BLaER1 treated with 17β-estradiol and CSF1 and Interleukin-3, amounts not matched to agents 10 nM and 100 nM (cell line): ENCODE data around the gene TIMM23.
A peak's percentile ranks its signal among the peaks of the same experiment; 100 is the strongest.

Experiments
- H3K27ac ChIP-seq, 11 experiments: shearing (Covaris generic); formaldehyde crosslinking; 2 replicates each; pipeline ENCODE4 v1.8.1; 2022
- H3K27me3 ChIP-seq, 11 experiments: shearing (Covaris generic); formaldehyde crosslinking; 2 replicates each; pipeline ENCODE4 v1.8.1; 2022
- H3K36me3 ChIP-seq, 11 experiments: shearing (Covaris generic); formaldehyde crosslinking; 2 replicates each; pipeline ENCODE4 v1.8.1; 2022
- H3K4me1 ChIP-seq, 10 experiments: shearing (Covaris generic); formaldehyde crosslinking; 2 replicates each; pipeline ENCODE4 v1.8.1; 2022
- H3K4me2 ChIP-seq, 11 experiments: shearing (Covaris generic); formaldehyde crosslinking; 2 replicates each; pipeline ENCODE4 v1.8.1; 2022
- H3K4me3 ChIP-seq, 10 experiments: shearing (Covaris generic); formaldehyde crosslinking; 2 replicates each; pipeline ENCODE4 v1.8.1; 2022
- H3K9ac ChIP-seq, 11 experiments: shearing (Covaris generic); formaldehyde crosslinking; 2 replicates each; pipeline ENCODE4 v1.8.1; 2022
- H3K9me3 ChIP-seq, 11 experiments: shearing (Covaris generic); formaldehyde crosslinking; replicated peaks in 1 of 11; 2 replicates each; pipeline ENCODE4 v1.8.1; 2022
- H4K20me1 ChIP-seq, 11 experiments: shearing (Covaris generic); formaldehyde crosslinking; 2 replicates each; pipeline ENCODE4 v1.8.1; 2022
- Cebpa-rat ChIP-seq, 11 experiments: shearing (Covaris generic); IDR thresholded peaks; 2 replicates each; pipeline ENCODE4 v1.8.1; 2022

TIMM23 gene

DNA sequence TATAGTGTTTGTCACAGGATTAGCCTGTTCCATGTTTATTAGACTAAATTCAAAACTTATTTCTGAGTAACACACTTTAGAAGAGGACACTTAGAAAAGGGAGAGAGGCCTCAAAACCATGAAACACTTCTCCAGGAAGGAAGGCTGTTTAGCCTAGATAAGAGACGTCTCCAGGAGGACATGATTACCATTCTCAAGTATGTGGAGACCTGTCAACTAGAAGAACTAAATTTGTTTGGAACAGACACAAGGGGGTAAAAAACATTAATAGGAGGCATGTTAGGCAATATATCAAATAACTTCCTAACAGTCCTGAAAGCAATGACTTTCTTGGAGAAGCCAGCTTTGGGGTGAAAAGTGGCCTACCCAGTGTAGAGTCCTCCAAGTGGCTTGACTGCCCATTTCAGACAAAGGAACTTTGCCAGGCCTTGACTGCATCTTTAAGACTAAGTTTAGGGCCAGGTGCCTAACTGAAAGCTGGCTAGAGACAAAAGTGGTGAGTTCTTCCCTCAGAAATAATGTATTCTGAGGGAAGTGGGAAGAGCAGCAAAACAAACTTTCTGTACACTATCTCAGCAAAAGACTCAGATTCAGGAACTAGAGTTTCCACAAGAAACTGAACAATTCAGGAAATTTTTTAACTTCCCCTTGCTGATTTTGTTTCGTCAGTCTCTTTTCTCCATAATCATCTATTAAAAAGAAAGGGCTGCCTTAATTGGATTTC is 46.3 kb downstream of the TIMM23 start:
- H3K36me3 ChIP-seq: peaks cover 44 to 87% (median 66%) of the 10 kb centered on the region in 11 experiments
- peaks cover 29 to 100% (median 71%) of the 10 kb centered on the region in 11 experiments; a peak in 21 of 22 replicates for H4K20me1 ChIP-seq
- peak overlapping the region; percentile 24 to 99 (median 81); a peak in 21 of 22 replicates for H3K4me2 ChIP-seq
- H3K4me1 ChIP-seq: peaks cover 39 to 98% (median 74%) of the 10 kb centered on the region in 10 experiments
- H3K27ac ChIP-seq: peak overlapping the region; percentile 31 to 98 (median 82); a peak in 20 of 22 replicates
- peak overlapping the region in 9 of 11 experiments; percentile 4 to 98 (median 77); a peak in 16 of 22 replicates for H3K9ac ChIP-seq
- no peak for TF ChIP-seq Cebpa-rat (IDR thresholded peaks at IDR 0.05)
- H3K4me3 ChIP-seq: peak overlapping the region in 6 of 10 experiments; percentile 12 to 96 (median 60); a peak in 10 of 20 replicates
- H3K27me3 ChIP-seq: no peaks in the 10 kb centered on the region
- H3K9me3 ChIP-seq: peaks cover 0 to 23% (median 0%) of the 10 kb centered on the region in 11 experiments; a peak in 7 of 22 replicates

GRCh38 chr10:46019177-46019528 is 46.9 kb downstream of the TIMM23 start:
- peaks cover 39 to 100% (median 80%) of the 10 kb centered on the region in 10 experiments for H3K4me1 ChIP-seq
- peaks cover 39 to 87% (median 66%) of the 10 kb centered on the region in 11 experiments for H3K36me3 ChIP-seq
- H3K9ac ChIP-seq: peak overlapping the region in 9 of 11 experiments; percentile 4 to 98 (median 77); a peak in 15 of 22 replicates
- no peak for TF ChIP-seq Cebpa-rat (IDR thresholded peaks at IDR 0.05)
- H3K27me3 ChIP-seq: no peaks in the 10 kb centered on the region
- H4K20me1 ChIP-seq: peaks cover 26 to 100% (median 76%) of the 10 kb centered on the region in 11 experiments; a peak in 21 of 22 replicates
- peak overlapping the region in 6 of 10 experiments; percentile 12 to 96 (median 60); a peak in 11 of 20 replicates for H3K4me3 ChIP-seq
- H3K27ac ChIP-seq: peak overlapping the region; percentile 70 to 98 (median 82); a peak in 20 of 22 replicates
- H3K9me3 ChIP-seq: peaks cover 0 to 25% (median 0%) of the 10 kb centered on the region in 11 experiments; a peak in 7 of 22 replicates
- H3K4me2 ChIP-seq: peak overlapping the region; percentile 24 to 99 (median 81); a peak in 21 of 22 replicates

DNA sequence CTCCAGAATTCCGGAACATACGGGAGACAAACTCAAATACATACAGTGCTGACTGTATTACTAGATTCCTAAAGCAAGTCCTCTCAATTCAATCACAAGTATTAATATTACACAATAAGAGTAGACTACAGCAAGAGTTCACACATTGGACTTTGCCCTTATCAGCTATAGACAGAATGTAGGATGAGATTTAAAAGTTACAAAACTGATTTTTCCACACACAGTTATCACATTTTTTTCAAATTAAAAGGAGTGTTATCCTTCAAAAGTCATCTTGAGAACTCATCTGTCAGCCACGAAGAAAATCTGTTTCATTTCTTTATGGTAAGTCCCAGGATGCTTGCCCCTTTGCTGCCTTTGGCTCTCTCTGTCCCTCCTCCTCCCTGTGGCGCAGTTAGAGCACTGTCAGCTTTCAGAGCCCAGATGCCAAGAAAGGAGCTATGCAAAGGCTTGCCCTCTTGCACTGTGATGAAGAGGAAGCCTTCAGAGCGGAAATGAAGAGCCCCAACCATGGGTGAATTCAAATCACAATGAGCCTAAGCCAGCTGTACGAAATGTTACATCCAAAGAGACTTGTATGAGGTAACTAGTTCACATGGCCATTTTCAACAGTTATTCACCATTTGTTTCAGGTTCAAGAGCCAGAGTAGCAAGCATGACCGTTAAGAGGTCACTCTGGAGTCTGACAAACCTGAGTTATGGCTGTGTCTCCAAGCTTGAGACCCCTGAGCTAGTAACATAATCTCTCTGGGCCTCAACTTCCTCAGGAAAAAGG is 47.5 kb downstream of the TIMM23 start:
- peaks cover 39 to 100% (median 84%) of the 10 kb centered on the region in 10 experiments for H3K4me1 ChIP-seq
- peak overlapping the region; percentile 70 to 98 (median 82) for H3K27ac ChIP-seq

DNA sequence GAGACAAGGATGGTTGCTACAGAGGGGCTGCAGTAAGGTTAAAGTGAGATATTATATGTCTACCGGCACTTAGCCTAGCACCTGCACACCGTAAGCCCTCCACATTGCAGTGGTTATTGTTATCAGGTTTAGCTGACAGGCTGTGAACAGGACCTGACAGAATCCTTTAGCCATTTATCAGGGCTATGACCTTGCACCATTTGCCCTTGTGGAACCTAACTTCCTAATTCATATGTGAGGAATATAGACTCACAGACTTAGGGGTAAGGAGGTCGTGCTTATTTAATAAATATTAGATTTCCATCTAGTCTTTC is 48.0 kb downstream of the TIMM23 start:
- H3K4me2 ChIP-seq: peak overlapping the region; percentile 30 to 99 (median 81)
- TF ChIP-seq Cebpa-rat (IDR thresholded peaks at IDR 0.05): no peak

More for the DNA sequence above, 47.5 kb downstream of the TIMM23 start:
- Histone ChIP-seq H3K27me3 (no peaks in the 10 kb centered on the region), H3K9ac (peak overlapping the region; percentile 28 to 98 (median 70); a peak in 19 of 22 replicates), H4K20me1 (peaks cover 24 to 100% (median 82%) of the 10 kb centered on the region in 11 experiments; a peak in 21 of 22 replicates), H3K36me3 (peaks cover 33 to 87% (median 66%) of the 10 kb centered on the region in 11 experiments), H3K4me3 (peak overlapping the region in 6 of 10 experiments; percentile 12 to 96 (median 60); a peak in 11 of 20 replicates), H3K4me2 (peak overlapping the region; percentile 30 to 99 (median 81)), H3K9me3 (peaks cover 0 to 25% (median 0%) of the 10 kb centered on the region in 11 experiments; a peak in 7 of 22 replicates)
- no peak for TF ChIP-seq Cebpa-rat (IDR thresholded peaks at IDR 0.05)

GRCh38 chr10:46022978-46023702 is 50.9 kb downstream of the TIMM23 start:
- peaks cover 13 to 100% (median 84%) of the 10 kb centered on the region in 11 experiments; a peak in 21 of 22 replicates for H4K20me1 ChIP-seq
- peaks cover 46 to 100% (median 97%) of the 10 kb centered on the region in 10 experiments for H3K4me1 ChIP-seq

More for the DNA sequence above, 48.0 kb downstream of the TIMM23 start:
- H3K4me1 ChIP-seq: peaks cover 39 to 100% (median 85%) of the 10 kb centered on the region in 10 experiments
- peaks cover 0 to 25% (median 0%) of the 10 kb centered on the region in 11 experiments; a peak in 7 of 22 replicates for H3K9me3 ChIP-seq
- H3K4me3 ChIP-seq: peak overlapping the region in 6 of 10 experiments; percentile 12 to 96 (median 60); a peak in 12 of 20 replicates
- peak overlapping the region; percentile 28 to 98 (median 70); a peak in 19 of 22 replicates for H3K9ac ChIP-seq
- H4K20me1 ChIP-seq: peaks cover 21 to 100% (median 83%) of the 10 kb centered on the region in 11 experiments; a peak in 21 of 22 replicates
- peak overlapping the region; percentile 70 to 98 (median 82) for H3K27ac ChIP-seq
- H3K36me3 ChIP-seq: peaks cover 27 to 87% (median 66%) of the 10 kb centered on the region in 11 experiments
- no peaks in the 10 kb centered on the region for H3K27me3 ChIP-seq

DNA sequence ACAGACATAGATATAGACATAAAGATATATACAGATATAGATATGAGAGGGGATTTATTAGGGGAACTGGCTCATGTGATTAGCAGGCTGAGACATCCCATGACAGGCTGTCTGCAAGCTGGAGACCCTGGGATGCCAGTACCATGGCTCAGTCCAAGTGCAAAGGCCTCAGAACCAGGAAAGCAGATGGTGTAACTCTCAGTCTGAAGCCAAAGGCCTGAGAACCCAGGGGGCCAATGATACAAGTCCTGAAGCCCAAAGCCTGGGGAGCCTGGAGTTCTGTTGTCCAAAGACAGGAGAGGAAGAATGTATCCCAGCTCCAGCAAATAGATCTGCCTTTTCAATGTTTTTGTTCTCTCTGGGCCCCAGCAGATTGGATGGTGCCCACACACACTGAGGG is 52.7 kb downstream of the TIMM23 start:
- Histone ChIP-seq H3K4me3 (peak overlapping the region in 5 of 10 experiments; percentile 15 to 96 (median 83); a peak in 8 of 20 replicates), H3K9ac (peak overlapping the region in 7 of 11 experiments; percentile 5 to 99 (median 98); a peak in 12 of 22 replicates), H3K9me3 (peaks cover 0 to 25% (median 0%) of the 10 kb centered on the region in 11 experiments; a peak in 7 of 22 replicates), H4K20me1 (peaks cover 17 to 100% (median 84%) of the 10 kb centered on the region in 11 experiments; a peak in 21 of 22 replicates), H3K4me2 (peak overlapping the region in 6 of 11 experiments; percentile 87 to 99 (median 94); a peak in 12 of 22 replicates), H3K4me1 (peaks cover 43 to 95% (median 85%) of the 10 kb centered on the region in 10 experiments), H3K36me3 (peaks cover 13 to 76% (median 64%) of the 10 kb centered on the region in 11 experiments; a peak in 20 of 22 replicates), H3K27ac (peak overlapping the region in 9 of 11 experiments; percentile 0 to 98 (median 86); a peak in 15 of 22 replicates), H3K27me3 (no peaks in the 10 kb centered on the region)
- TF ChIP-seq Cebpa-rat (IDR thresholded peaks at IDR 0.05): no peak

More at GRCh38 chr10:46022978-46023702, 50.9 kb downstream of the TIMM23 start:
- Histone ChIP-seq H3K27ac (peak overlapping the region; percentile 70 to 98 (median 82)), H3K4me3 (peak overlapping the region; percentile 45 to 96 (median 58); a peak in 19 of 20 replicates), H3K4me2 (peak overlapping the region; percentile 65 to 99 (median 81)), H3K27me3 (no peaks in the 10 kb centered on the region), H3K36me3 (peaks cover 17 to 87% (median 63%) of the 10 kb centered on the region in 11 experiments; a peak in 20 of 22 replicates), H3K9me3 (peaks cover 0 to 25% (median 0%) of the 10 kb centered on the region in 11 experiments; a peak in 7 of 22 replicates), H3K9ac (peak overlapping the region; percentile 63 to 98 (median 76); a peak in 21 of 22 replicates)
- TF ChIP-seq Cebpa-rat (IDR thresholded peaks at IDR 0.05): no peak

- Histone ChIP-seq H3K9me3 (peaks cover 0 to 25% (median 0%) of the 10 kb centered on the region in 11 experiments; a peak in 7 of 22 replicates), H3K4me2 (peak overlapping the region in 6 of 11 experiments; percentile 87 to 99 (median 94); a peak in 12 of 22 replicates), H4K20me1 (peaks cover 17 to 98% (median 81%) of the 10 kb centered on the region in 11 experiments; a peak in 21 of 22 replicates), H3K4me1 (peaks cover 38 to 90% (median 80%) of the 10 kb centered on the region in 10 experiments), H3K27me3 (no peaks in the 10 kb centered on the region), H3K36me3 (peaks cover 13 to 72% (median 64%) of the 10 kb centered on the region in 11 experiments; a peak in 20 of 22 replicates), H3K4me3 (peak overlapping the region in 5 of 10 experiments; percentile 15 to 96 (median 83); a peak in 9 of 20 replicates), H3K9ac (peak overlapping the region in 7 of 11 experiments; percentile 5 to 99 (median 98); a peak in 12 of 22 replicates), H3K27ac (peak overlapping the region in 9 of 11 experiments; percentile 0 to 98 (median 86); a peak in 14 of 22 replicates)
- TF ChIP-seq Cebpa-rat (IDR thresholded peaks at IDR 0.05): no peak
Observed at GRCh38 chr10:46025406-46025805, 53.1 kb downstream of the TIMM23 start.
